SK-N-SH (cell line): ENCODE data around the gene CDHR2. TPM values are rescaled to one million over a fixed set of nuclear protein-coding genes. Genes with fewer than 3 reads are reported as not detected.
A peak's percentile ranks its signal among the peaks of the same experiment; 100 is the strongest.

ENCODE experiments used
- CTCF ChIA-PET: fragments of 300-600, 350-600 bp; formaldehyde crosslinking; extraction: SDS; loops from one replicate; lab custom pipeline; 2021; lab: Yijun Ruan, JAX
- POLR2A ChIA-PET: fragments of 350-600 bp; sonication (Branson Sonifier 250); formaldehyde crosslinking; extraction: SDS; loops from one replicate; lab custom pipeline; 2020; ENCODE audit warnings: antibody characterized with exemption, inconsistent platforms; lab: Yijun Ruan, JAX
- DNase-seq: peaks from one replicate; pipeline ENCODE4 v3.0.0; 2012
- H2AFZ ChIP-seq: fragments of 200-600 bp; sonication (generic); 2 replicates; pipeline ENCODE4 v1.8.1; 2016; ENCODE audit warnings: antibody characterized with exemption, mild to moderate bottlenecking, low read depth
- H3F3A ChIP-seq: fragments of 200-600 bp; sonication (generic); replicated peaks from 2 replicates; pipeline ENCODE3; 2016; ENCODE audit warnings: antibody characterized with exemption, mild to moderate bottlenecking; ENCODE audit not compliant: insufficient read depth
- H3K27ac ChIP-seq, 2 experiments: fragments of 200-500 bp in 1 of 2; fragments of 200-600 bp in 1 of 2; sonication (Bioruptor generic) in 1 of 2; sonication (generic), shearing (Covaris generic) in 1 of 2; 2 replicates each; pipeline versions ENCODE4 v1.5.1 to v1.6.1; 2014 to 2016; ENCODE audit warnings: low read depth in 2 of 2, inconsistent platforms in 1 of 2, low read length in 1 of 2, mild to moderate bottlenecking in 1 of 2, mixed read lengths in 1 of 2
- H3K27me3 ChIP-seq: fragments of 200-600 bp; sonication (generic), shearing (Covaris generic); 2 replicates; pipeline ENCODE4 v1.6.1; 2016; ENCODE audit warnings: mixed run types; ENCODE audit not compliant: insufficient read depth
- H3K36me3 ChIP-seq, 2 experiments: fragments of 200-500 bp in 1 of 2; fragments of 200-600 bp in 1 of 2; sonication (Bioruptor generic) in 1 of 2; sonication (generic) in 1 of 2; replicated peaks in 1 of 2; 2 replicates each; pipeline versions ENCODE3 to v1.5.1; 2014 to 2016; ENCODE audit warnings: low read length in 1 of 2, mild to moderate bottlenecking in 1 of 2; ENCODE audit not compliant: insufficient read depth in 2 of 2, control insufficient read depth in 1 of 2
- H3K4me1 ChIP-seq, 2 experiments: fragments of 200-500 bp in 1 of 2; fragments of 200-600 bp in 1 of 2; sonication (Bioruptor generic) in 1 of 2; sonication (generic), shearing (Covaris generic) in 1 of 2; 2 replicates each; pipeline versions ENCODE4 v1.5.1 to v1.6.1; 2014 to 2016; ENCODE audit warnings: low read depth in 1 of 2, low read length in 1 of 2, mixed run types in 1 of 2; ENCODE audit not compliant: insufficient read depth in 2 of 2, control insufficient read depth in 1 of 2
- H3K4me2 ChIP-seq: fragments of 200-600 bp; sonication (generic), shearing (Covaris generic); 2 replicates; pipeline ENCODE4 v1.6.1; 2017; ENCODE audit warnings: mixed run types
- H3K4me3 ChIP-seq, 2 experiments: fragments of 200-500 bp in 1 of 2; fragments of 200-600 bp in 1 of 2; sonication (Bioruptor generic) in 1 of 2; sonication (generic), shearing (Covaris generic) in 1 of 2; 2 replicates each; pipeline versions ENCODE4 v1.5.1 to v1.8.1; 2014 to 2016; ENCODE audit warnings: low read depth in 2 of 2, inconsistent platforms in 1 of 2, low read length in 1 of 2, mild to moderate bottlenecking in 1 of 2, mixed read lengths in 1 of 2, moderate library complexity in 1 of 2
- H3K79me2 ChIP-seq: fragments of 200-600 bp; sonication (generic); 2 replicates; pipeline ENCODE4 v1.8.1; 2017; ENCODE audit warnings: mild to moderate bottlenecking; ENCODE audit not compliant: insufficient read depth
- H3K9ac ChIP-seq: fragments of 200-600 bp; sonication (generic); 2 replicates; pipeline ENCODE4 v1.6.1; 2017; ENCODE audit warnings: mixed run types
- H3K9me2 ChIP-seq: fragments of 200-600 bp; sonication (generic); 2 replicates; pipeline ENCODE4 v1.6.1; 2017; ENCODE audit warnings: mixed run types
- H3K9me3 ChIP-seq: fragments of 200-600 bp; sonication (generic); 2 replicates; pipeline ENCODE4 v1.6.1; 2017; ENCODE audit warnings: mixed run types, mild to moderate bottlenecking, moderate library complexity
- H4K20me1 ChIP-seq: fragments of 200-600 bp; sonication (generic); 2 replicates; pipeline ENCODE4 v1.6.1; 2017; ENCODE audit warnings: mild to moderate bottlenecking, mixed run types; ENCODE audit not compliant: insufficient read depth
- ELF1 ChIP-seq: IDR thresholded peaks from 2 replicates; pipeline ENCODE4 v1.4.0; 2012
- EP300 ChIP-seq, 2 experiments: IDR thresholded peaks; 2 replicates each; pipeline versions ENCODE4 v1.4.0 to v1.6.1; 2012; ENCODE audit warnings: borderline replicate concordance in 1 of 2, low read depth in 1 of 2, low read length in 1 of 2
- GATA2 ChIP-seq: sonication (generic); formaldehyde crosslinking; IDR thresholded peaks from 2 replicates; pipeline ENCODE4 v1.5.0; 2020; ENCODE audit warnings: mild to moderate bottlenecking, missing genetic modification reagents
- MXI1 ChIP-seq: IDR thresholded peaks from 2 replicates; pipeline ENCODE4 v1.6.1; 2012; ENCODE audit warnings: mild to moderate bottlenecking, low read depth, low read length, improper control_type of control experiment
- NRF1 ChIP-seq: IDR thresholded peaks from 2 replicates; pipeline ENCODE4 v1.6.1; 2012; ENCODE audit warnings: low read depth, mild to moderate bottlenecking, low read length
- RFX5 ChIP-seq: IDR thresholded peaks from 2 replicates; pipeline ENCODE4 v1.6.1; 2012; ENCODE audit warnings: mild to moderate bottlenecking, improper control_type of control experiment, low read length
- RXRA ChIP-seq: IDR thresholded peaks from 2 replicates; pipeline ENCODE4 v1.4.0; 2012; ENCODE audit warnings: low read depth, mild to moderate bottlenecking, borderline replicate concordance
- SIN3A ChIP-seq: IDR thresholded peaks from 2 replicates; pipeline ENCODE4 v1.6.1; 2012; ENCODE audit warnings: low read depth, mild to moderate bottlenecking, low read length, moderate library complexity, borderline replicate concordance
- TAF1 ChIP-seq: IDR thresholded peaks from 2 replicates; pipeline ENCODE4 v1.6.1; 2012; ENCODE audit warnings: low read depth, mild to moderate bottlenecking, low read length, moderate library complexity, borderline replicate concordance
- TEAD4 ChIP-seq: IDR thresholded peaks from 2 replicates; pipeline ENCODE4 v1.4.0; 2012; ENCODE audit warnings: mild to moderate bottlenecking, borderline replicate concordance; ENCODE audit not compliant: insufficient read depth
- YY1 ChIP-seq: IDR thresholded peaks from 2 replicates; pipeline ENCODE4 v1.4.0; 2012; ENCODE audit warnings: low read depth, mild to moderate bottlenecking
- WGBS: methylation state at CpG from one replicate; pipeline ENCODE4 v1.1.6; 2017; ENCODE audit warnings: low lambda C conversion rate; 5-methylcytosine and 5-hydroxymethylcytosine counted together
- polyA plus RNA-seq, 3 experiments: library from polyadenylated mRNA; depleted of rRNA; stranded (reverse); fragments of >200 nt; gene quantifications; 2 replicates each; pipeline ENCODE4 v1.2.3, GENCODE V29; 2012
- TF ChIP-seq, protein P1 (sequence below): IDR thresholded peaks from 2 replicates; pipeline ENCODE4 v1.6.1; 2012; ENCODE audit warnings: mild to moderate bottlenecking, low read depth, low read length, moderate library complexity
- TF ChIP-seq, protein P2 (sequence below): IDR thresholded peaks from 2 replicates; pipeline ENCODE4 v1.4.0; 2012; ENCODE audit warnings: low read depth
- TF ChIP-seq, protein P3 (sequence below): fragments of 200-600 bp; sonication (generic); IDR thresholded peaks from 2 replicates; pipeline ENCODE4 v1.6.1; 2017; ENCODE audit warnings: antibody characterized with exemption, mild to moderate bottlenecking, moderate library complexity
- TF ChIP-seq, protein P4 (sequence below): fragments of 150-350 bp; IDR thresholded peaks from 2 replicates; pipeline ENCODE4 v1.6.1; 2017; ENCODE audit warnings: antibody characterized with exemption, low read length, low read depth, borderline replicate concordance
- TF ChIP-seq, protein P5 (sequence below): fragments of 150-350 bp; IDR thresholded peaks from 2 replicates; pipeline ENCODE4 v1.6.1; 2016; ENCODE audit warnings: mild to moderate bottlenecking, low read depth, low read length

The CDHR2 gene
- polyA plus RNA-seq, 1 of the 3 experiments (the other 2 are of a cell fraction), result not detected

DNA sequence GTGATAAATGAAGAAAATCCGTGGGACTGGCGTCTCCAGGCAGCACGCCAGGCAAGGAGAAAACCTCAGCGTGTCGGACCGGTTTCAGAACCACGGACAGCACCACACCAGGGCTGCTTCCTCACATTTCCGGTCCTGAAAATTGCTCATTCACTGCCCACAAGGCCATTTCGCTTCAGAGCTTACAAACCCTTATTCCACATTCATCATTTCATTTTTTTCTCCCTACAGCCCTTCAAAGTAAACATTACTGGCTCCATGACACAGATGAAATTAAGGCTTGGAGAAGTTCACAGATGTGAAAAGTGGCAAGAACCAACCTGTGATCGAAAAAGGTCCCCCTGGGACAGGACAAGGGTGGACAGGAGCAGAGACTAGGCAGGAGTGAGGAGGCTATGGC is 62.3 kb downstream of the CDHR2 start:
- Histone ChIP-seq H3K79me2 (peaks cover 18% of the 10 kb centered on the region), H4K20me1 (peaks cover 23% of the 10 kb centered on the region; the same call in 1 of the 2 replicates), H3K27me3 (no peaks in the 10 kb centered on the region), H2AFZ (no peak overlapping the region), H3K4me2 (no peak overlapping the region), H3K36me3 (no peaks in the 10 kb centered on the region), H3K9me3 (no peaks in the 10 kb centered on the region), H3K27ac (no peak overlapping the region), H3K9ac (no peak overlapping the region), H3K4me1 (peaks cover 4 to 44% of the 10 kb centered on the region in 2 experiments; a peak in 3 of 4 replicates), H3F3A (peaks cover 4% of the 10 kb centered on the region), H3K9me2 (no peaks in the 10 kb centered on the region), H3K4me3 (no peak overlapping the region)
- CTCF ChIA-PET, result interaction anchor here (1.4 kb wide), 1 partner anchor 38 kb away, joined by 7 read pairs; no protein-coding TSS in a partner anchor
- POLR2A ChIA-PET, result no interaction called here
- TF ChIP-seq GATA2 (no peak), TEAD4 (no peak), RFX5 (no peak), SIN3A (peak; percentile 64; the same call in 1 of the 2 replicates)
- TF ChIP-seq, protein P1, sequence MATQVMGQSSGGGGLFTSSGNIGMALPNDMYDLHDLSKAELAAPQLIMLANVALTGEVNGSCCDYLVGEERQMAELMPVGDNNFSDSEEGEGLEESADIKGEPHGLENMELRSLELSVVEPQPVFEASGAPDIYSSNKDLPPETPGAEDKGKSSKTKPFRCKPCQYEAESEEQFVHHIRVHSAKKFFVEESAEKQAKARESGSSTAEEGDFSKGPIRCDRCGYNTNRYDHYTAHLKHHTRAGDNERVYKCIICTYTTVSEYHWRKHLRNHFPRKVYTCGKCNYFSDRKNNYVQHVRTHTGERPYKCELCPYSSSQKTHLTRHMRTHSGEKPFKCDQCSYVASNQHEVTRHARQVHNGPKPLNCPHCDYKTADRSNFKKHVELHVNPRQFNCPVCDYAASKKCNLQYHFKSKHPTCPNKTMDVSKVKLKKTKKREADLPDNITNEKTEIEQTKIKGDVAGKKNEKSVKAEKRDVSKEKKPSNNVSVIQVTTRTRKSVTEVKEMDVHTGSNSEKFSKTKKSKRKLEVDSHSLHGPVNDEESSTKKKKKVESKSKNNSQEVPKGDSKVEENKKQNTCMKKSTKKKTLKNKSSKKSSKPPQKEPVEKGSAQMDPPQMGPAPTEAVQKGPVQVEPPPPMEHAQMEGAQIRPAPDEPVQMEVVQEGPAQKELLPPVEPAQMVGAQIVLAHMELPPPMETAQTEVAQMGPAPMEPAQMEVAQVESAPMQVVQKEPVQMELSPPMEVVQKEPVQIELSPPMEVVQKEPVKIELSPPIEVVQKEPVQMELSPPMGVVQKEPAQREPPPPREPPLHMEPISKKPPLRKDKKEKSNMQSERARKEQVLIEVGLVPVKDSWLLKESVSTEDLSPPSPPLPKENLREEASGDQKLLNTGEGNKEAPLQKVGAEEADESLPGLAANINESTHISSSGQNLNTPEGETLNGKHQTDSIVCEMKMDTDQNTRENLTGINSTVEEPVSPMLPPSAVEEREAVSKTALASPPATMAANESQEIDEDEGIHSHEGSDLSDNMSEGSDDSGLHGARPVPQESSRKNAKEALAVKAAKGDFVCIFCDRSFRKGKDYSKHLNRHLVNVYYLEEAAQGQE, result peak; percentile 99
- TF ChIP-seq, protein P2, sequence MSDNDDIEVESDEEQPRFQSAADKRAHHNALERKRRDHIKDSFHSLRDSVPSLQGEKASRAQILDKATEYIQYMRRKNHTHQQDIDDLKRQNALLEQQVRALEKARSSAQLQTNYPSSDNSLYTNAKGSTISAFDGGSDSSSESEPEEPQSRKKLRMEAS, result 0 out of 2 replicates have a peak, but pooled peaks have one; percentile 17
- WGBS, result 56% methylated on average over 10 of the region's 10 CpGs
- no peak for DNase-seq

DNA sequence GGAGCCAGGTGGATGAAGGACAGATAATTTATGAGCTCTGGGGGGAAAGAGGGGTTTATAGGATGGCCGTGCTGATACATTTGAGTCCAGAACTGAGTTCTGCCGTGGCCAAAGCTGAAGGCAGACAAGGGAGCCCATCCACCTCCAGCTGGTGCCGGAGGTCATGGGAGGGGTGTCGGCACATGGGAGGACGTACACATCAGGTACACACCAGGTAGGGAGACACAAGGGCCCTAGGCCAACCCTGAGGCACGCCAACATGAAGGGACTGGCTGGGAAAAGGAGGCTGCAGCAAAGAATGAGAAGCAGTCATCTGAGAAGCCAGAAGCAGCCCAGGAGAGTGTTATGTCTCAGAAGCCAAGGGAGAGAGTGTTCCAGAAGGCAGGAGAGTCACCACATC is 62.9 kb downstream of the CDHR2 start:
- Histone ChIP-seq H3K4me1 (peaks cover 7 to 39% of the 10 kb centered on the region in 2 experiments; a peak in 3 of 4 replicates), H3K9me3 (no peaks in the 10 kb centered on the region), H3K79me2 (peaks cover 17% of the 10 kb centered on the region), H3K27me3 (no peaks in the 10 kb centered on the region), H3K9me2 (no peaks in the 10 kb centered on the region), H3K4me3 (no peak overlapping the region), H3K4me2 (no peak overlapping the region), H3K27ac (no peak overlapping the region), H3K36me3 (no peaks in the 10 kb centered on the region), H4K20me1 (peaks cover 17% of the 10 kb centered on the region; the same call in 1 of the 2 replicates), H3F3A (peaks cover 4% of the 10 kb centered on the region), H3K9ac (no peak overlapping the region), H2AFZ (no peak overlapping the region)
- ChIA-PET CTCF (interaction anchor here (1.4 kb wide), 1 partner anchor 39 kb away, joined by 7 read pairs; no protein-coding TSS in a partner anchor), POLR2A (interaction anchor here (0.7 kb wide), 1 partner anchor 32 kb away, joined by 3 read pairs; no protein-coding TSS in a partner anchor)
- 70% methylated on average over 6 of the region's 6 CpGs for WGBS
- DNase-seq, result no peak
- no peak for TF ChIP-seq TEAD4
- TF ChIP-seq, protein P2, result no peak
- TF ChIP-seq, protein P3, sequence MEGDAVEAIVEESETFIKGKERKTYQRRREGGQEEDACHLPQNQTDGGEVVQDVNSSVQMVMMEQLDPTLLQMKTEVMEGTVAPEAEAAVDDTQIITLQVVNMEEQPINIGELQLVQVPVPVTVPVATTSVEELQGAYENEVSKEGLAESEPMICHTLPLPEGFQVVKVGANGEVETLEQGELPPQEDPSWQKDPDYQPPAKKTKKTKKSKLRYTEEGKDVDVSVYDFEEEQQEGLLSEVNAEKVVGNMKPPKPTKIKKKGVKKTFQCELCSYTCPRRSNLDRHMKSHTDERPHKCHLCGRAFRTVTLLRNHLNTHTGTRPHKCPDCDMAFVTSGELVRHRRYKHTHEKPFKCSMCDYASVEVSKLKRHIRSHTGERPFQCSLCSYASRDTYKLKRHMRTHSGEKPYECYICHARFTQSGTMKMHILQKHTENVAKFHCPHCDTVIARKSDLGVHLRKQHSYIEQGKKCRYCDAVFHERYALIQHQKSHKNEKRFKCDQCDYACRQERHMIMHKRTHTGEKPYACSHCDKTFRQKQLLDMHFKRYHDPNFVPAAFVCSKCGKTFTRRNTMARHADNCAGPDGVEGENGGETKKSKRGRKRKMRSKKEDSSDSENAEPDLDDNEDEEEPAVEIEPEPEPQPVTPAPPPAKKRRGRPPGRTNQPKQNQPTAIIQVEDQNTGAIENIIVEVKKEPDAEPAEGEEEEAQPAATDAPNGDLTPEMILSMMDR, result no peak
- TF ChIP-seq RXRA, result no peak
- TF ChIP-seq NRF1, result no peak
- TF ChIP-seq YY1, result no peak
- TF ChIP-seq, protein P4, sequence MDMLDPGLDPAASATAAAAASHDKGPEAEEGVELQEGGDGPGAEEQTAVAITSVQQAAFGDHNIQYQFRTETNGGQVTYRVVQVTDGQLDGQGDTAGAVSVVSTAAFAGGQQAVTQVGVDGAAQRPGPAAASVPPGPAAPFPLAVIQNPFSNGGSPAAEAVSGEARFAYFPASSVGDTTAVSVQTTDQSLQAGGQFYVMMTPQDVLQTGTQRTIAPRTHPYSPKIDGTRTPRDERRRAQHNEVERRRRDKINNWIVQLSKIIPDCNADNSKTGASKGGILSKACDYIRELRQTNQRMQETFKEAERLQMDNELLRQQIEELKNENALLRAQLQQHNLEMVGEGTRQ, result no peak
- TF ChIP-seq, protein P5, sequence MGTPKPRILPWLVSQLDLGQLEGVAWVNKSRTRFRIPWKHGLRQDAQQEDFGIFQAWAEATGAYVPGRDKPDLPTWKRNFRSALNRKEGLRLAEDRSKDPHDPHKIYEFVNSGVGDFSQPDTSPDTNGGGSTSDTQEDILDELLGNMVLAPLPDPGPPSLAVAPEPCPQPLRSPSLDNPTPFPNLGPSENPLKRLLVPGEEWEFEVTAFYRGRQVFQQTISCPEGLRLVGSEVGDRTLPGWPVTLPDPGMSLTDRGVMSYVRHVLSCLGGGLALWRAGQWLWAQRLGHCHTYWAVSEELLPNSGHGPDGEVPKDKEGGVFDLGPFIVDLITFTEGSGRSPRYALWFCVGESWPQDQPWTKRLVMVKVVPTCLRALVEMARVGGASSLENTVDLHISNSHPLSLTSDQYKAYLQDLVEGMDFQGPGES, result no peak
- no peak for TF ChIP-seq MXI1
- TF ChIP-seq TAF1, result no peak
- no peak for TF ChIP-seq ELF1
- TF ChIP-seq EP300 (IDR thresholded peaks at IDR 0.05; ENCODE audit: borderline replicate concordance in 1 of 2, low read depth in 1 of 2, low read length in 1 of 2), result no peak
- TF ChIP-seq, all 33 proteins: peak for 0
